Effector CD8-positive, alpha-beta T cell (primary cell): ENCODE measurements around the gene CCR5AS.
"Not testable (repeated sequence)": the region's sequence is repeated elsewhere in the genome, so short reads cannot be mapped to it uniquely, and the experiment has no call there.

Source experiments
- DNase-seq: peaks from one replicate; lab custom pipeline; 2025; lab: John Stamatoyannopoulos, UW

The CCR5AS gene

DNA sequence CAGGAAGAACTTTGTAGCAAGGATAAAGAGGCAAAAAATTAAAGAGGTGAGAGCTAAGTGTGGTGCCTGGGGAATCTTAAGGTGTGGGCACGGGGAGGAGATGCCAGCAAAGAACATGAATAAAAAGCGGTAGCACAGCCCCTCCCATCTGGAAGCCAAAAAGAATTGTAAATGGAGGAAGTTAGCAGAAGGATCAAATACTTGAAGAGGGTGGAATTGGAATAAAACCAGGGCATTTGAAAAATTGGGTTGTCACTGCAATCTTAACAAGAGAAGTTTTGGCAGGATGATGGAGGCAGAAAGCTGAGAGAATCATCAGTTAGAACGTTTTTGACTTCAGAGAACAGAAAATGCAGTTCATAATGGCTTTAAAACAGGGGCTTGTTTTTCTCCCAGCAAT lies 50.6 kb downstream of the CCR5AS start:
- no peak for DNase-seq

GRCh38 chr3:46354984-46355383 lies 51.9 kb downstream of the CCR5AS start:
- no peak for DNase-seq

DNA sequence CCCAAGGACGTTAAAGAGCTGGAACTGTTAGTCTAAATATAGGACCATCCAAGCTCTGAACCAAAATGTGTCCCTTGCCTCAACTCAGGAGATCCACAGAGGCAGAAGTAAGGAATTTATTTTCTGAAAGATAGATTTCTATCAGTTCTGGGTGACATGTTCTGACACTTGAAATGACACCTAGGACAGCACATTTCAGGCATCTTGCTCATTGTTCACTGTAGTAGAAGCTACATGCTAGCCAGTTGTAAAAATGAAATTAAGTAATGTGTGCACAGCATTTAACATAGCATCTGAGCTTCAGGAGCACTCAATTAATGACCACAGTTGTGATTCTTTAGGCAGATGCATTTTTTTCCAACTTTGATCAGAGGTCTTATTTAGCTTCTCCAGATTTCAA lies 52.4 kb downstream of the CCR5AS start:
- no peak for DNase-seq

GRCh38 chr3:46353647-46354410 lies 53.0 kb downstream of the CCR5AS start, which contains the start of gene CCR2:
Gene CCR2 (plus strand): TSS chr3:46354111. CDS start chr3:46357528, 3,417 bp downstream.
- DNase-seq, result no peak

DNA sequence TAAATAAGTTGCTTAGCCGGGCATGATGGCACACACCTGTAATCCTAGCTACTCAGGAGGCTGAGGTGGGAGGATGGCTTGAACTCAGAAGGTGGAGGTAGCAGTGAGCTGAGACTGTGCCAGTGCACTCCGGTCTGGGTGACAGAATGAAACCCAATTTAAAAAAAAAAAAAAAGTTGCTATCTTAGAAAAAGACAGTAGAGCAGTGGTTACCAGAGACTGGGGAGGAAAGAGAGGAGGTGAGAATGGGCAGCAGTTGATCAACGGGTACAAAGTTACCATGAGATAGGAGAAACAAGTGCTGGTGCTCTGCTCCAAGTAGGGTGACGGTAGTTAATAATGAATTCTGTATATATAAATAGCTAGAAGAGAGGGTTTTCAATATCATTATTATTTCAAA lies 53.8 kb downstream of the CCR5AS start:
- DNase-seq, result no peak

- DNase-seq, result no peak
These were observed 55.2 kb downstream of the CCR5AS start for GRCh38 chr3:46351646-46352045.

DNA sequence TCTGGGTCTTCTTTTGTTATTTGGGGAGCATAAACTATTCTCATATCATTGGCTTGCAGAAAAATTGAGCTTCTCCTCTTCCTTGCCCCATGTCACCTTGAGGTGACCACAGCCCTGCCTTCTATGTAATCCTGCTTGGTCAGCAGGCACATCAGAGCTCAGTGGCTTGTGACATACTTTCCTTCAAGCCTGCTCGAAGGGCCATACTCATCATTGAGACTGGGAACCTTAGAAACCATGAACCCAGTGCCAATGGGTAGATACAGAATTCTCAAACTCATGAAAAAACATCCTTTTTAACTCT lies 56.7 kb downstream of the CCR5AS start:
- no peak for DNase-seq

DNA sequence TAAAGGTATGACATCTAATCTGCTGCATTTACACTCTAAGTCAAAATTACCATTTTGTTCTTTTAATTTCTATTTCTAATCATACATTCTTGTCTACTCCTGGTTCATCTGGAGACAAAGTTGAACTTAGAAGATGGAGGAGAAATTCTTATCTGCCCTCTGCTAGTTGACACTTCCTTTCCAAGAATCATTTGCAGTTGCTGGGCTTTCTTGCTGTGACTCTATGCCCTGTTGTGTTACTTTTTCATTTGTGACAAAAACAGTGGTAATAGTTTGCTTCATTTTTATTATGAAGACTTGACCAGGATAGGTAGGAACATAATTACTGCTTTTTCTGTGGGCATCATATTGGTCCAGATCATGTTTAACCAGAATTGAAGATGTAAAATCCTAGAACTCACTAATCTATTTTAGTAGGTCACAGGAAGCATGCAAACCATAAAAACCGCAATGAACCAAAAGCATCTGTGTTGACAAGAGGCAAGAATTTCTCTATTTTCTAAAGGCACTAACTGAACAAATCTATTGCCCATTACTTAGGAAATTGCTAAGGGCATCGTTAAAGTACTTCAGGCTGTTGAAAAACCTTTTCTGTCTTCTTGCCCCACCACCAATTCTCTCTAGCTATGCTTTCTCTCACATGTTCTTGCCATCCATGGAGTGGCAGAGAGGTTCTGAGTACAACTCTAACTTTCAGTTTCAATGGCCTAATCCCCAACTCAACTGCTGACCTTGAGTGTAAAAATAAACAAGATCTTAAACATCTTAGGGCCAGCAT lies 57.2 kb downstream of the CCR5AS start:
- DNase-seq, result no peak

DNA sequence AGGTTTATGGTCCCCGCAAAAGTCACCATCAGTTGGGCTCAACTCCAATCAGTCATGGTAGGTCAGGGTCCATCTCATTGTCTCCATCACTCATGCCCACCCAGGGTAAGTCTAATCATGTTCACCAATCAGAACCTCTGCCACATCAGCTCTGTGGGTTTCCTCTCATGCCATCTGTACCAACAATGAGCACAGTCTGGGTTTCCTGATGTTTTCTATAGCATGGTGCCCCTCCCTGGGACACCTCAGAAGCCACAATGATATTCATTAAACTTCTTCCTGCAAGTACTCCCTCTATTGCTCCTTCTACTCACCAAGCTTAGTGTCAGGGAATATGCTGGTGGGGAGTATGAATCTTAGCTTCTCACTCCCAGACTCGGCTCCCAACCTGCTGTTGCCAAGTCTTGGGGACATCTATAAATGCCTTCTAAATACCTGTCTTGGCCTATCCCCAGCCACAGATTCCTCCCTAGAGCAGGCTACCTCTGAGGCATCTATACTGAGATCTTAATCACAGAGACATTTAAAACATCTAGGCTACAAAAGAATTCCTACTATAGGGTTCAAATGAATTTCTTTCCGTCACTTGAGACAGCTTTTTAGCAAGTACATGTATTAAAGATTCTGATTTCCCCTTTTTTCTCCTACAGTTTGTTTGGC lies 57.9 kb downstream of the CCR5AS start:
- no peak for DNase-seq

DNA sequence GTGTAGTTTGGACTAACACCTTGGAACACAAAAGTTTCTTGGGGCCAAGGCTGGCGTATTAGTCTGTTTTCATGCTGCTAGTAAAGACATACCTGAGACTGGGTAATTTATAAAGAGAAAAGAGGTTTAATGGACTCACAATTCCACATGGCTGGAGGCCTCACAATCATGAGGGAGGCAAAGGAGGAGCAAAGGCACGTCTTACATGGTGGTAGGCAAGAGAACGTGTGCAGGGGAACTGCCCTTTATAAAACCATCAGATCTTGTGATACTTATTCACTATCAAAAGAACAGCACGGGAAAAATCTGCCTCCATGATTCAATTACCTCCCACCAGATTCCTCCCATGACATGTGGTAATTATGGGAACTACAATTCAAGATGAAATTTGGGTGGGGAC lies 62.4 kb downstream of the CCR5AS start:
- DNase-seq, result no peak

DNA sequence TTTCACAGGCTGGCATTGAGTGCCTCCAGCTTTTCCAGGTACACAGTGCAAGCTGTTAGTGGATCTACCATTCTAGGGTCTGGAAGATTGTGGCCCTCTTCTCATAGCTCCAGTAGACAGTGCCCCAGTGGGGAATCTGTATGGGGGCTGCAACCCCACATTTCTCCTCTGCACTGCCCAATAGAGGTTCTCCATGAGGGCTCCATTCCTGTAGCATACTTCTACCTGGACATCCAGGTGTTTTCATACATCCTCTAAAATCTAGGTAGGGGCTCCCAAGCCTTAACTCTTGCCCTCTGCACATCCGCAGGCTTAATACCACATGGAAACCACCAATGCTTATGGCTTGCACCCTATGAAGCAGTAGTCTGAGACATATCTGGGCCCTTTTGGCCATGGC lies 68.0 kb downstream of the CCR5AS start:
- DNase-seq, result no peak

DNA sequence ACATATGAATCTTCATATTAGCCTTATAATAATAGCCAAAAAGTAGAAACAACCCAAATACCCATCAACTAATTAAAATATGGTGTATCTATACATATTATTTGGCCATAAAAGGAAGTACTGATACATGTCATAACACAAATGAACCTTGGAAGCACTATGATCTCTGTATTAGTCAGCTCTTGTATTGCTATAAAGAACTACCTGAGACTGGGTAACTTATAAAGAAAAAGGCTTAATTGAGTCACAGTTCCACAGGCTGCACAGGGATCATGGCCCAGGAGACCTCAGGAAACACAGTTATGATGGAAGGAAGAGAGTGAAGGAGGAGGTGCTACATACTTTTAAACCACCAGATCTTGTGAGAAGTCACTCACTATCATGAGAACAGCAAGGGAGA lies 69.0 kb downstream of the CCR5AS start:
- DNase-seq, result no peak

- no peak for DNase-seq
These were observed 71.3 kb downstream of the CCR5AS start for GRCh38 chr3:46335541-46335940.

GRCh38 chr3:46334741-46335478 lies 72.0 kb downstream of the CCR5AS start:
- DNase-seq, result no peak

- not testable (repeated sequence) for DNase-seq
These were observed 76.2 kb downstream of the CCR5AS start for GRCh38 chr3:46330676-46331075.

DNA sequence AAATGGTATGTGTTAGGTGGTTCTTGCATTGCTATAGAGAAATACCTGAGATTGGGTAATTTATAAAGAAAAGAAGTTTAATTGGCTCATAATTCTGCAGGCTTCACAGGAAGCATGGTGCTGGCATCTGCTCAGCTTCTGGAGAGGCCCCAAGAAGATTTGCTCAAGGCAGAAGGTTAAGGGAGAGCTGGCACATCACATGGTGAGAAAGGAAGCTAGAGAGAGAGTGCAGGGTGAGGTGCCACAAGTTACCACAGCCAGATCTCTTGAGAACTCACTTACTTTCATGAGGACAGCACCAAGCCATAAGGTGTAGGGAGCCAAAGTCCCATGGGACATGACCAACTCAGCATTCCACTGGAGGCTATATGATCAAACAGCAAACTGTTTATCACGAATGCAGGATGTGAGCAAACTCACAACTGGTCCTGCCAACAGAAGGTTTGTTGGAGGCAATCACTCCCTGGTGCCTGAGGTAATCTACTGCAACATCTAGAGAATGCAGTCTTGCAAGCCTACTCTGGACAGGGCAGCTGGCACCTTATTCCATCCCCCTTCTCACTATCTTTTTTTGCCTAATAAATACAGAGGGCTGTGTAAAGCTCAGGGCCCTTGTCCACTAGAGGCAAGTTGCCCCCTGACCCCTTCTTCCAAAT lies 81.1 kb downstream of the CCR5AS start:
- DNase-seq, result no peak

- DNase-seq, result no peak
These were observed 82.8 kb downstream of the CCR5AS start for GRCh38 chr3:46324036-46324435.

DNA sequence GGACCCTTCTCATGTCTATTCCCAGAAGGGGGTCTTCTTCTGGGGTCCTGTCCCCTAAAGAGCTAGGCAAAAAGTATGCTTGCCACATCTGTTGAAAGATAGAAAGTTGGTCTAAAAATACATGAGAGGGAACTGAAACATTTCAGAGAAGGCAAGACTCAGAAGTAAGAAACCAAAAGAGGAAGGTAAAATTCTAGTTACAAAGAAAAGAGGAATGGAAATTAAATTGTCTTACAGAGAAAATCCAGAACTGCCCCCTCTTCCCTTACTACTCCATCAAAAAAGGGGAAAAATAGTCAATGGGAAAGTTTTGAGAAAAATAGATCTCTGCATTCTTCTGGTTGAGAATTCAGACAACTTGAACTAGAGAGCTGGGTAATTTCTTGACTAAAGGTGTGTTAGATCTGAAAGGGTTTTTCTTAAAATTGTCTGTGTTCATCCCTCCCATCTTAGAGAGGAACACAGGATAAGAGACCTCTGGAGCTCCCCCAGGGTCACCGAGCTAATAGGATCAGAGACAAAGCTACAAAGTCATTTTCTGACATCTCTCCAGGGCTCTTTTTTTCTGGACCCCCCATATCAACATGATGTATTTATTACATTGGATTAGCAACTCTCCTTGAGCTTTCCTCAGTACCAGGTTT lies 85.3 kb downstream of the CCR5AS start:
- DNase-seq, result no peak

GRCh38 chr3:46318207-46318927 lies 88.5 kb downstream of the CCR5AS start:
- DNase-seq, result no peak

GRCh38 chr3:46316206-46316605 lies 90.7 kb downstream of the CCR5AS start:
- no peak for DNase-seq

DNA sequence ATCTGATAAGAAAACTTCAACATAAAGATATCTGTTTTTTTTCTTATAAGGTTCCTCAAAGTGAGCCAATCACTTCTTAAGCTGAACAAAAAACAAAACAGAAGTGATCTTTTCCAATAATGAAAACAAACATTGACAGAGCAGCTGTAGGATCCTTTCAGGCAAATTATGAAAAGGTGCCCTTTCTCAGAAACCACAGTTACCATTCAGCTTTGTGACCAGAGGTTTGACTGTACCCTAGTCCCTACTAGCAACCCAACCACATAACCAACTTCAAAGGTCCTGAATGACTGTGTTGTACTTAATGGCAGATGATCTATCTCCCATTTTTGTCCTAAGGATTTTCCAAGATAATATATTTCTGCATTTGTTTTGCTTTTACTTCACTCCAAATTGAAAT lies 92.3 kb downstream of the CCR5AS start:
- no peak for DNase-seq
